GM19455 (cell line): ENCODE measurements around the gene CALCB.
"Not testable (repeated sequence)": the region's sequence is repeated elsewhere in the genome, so short reads cannot be mapped to it uniquely, and the experiment has no call there.

Experiments
- ATAC-seq: cut with Tn5 transposase; IDR thresholded peaks from one replicate; pipeline ENCODE4 v1.9.1; 2021; ENCODE audit not compliant: unreplicated experiment

CALCB gene, protein sequence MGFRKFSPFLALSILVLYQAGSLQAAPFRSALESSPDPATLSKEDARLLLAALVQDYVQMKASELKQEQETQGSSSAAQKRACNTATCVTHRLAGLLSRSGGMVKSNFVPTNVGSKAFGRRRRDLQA

DNA sequence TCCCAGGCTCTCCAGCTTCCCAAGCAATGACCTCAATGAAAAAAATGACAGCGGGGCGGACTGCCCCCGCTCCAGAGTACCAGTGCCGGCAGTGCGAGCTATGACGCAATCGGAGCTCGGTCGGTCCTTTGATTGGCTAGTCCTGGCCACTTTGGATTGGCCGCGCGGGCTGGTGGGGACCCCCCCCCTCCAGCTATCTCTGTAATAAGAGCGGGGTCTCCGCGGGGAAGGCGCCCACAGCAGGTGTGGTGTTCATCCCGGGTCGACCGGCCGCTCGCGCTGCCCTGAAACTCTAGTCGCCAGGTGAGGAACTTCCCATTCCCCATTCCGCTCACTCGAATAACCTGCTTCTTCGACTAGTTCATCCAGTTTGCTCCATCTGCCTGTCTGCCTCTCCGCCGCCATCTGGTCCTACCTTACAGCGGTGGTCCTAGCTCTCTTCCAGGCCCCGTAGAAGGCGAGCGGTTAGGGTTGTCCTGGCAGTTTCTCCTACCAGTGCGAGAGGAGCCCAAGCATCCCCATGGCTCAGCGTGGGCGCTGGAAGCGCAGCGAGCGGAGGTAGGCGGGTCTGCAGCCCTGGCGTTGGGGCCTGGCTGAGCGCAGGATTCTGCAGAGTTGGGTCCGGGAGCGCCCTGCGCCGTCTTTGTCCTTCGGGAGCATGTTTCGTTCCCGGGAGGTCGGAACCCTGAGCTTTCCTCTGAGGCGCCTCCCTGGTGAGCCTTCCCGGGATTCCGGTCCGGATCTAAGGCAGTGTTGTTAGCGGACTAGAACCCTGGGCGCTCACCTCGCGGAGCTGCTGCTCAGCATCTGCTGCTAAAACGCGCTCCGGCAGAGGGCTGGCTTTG is at the start of gene CALCB:
CALCB (plus strand) TSS at position 233 of the 845 bp plus-strand sequence. CDS start 1,126 bp downstream, outside the sequence.
- no peak for ATAC-seq

DNA sequence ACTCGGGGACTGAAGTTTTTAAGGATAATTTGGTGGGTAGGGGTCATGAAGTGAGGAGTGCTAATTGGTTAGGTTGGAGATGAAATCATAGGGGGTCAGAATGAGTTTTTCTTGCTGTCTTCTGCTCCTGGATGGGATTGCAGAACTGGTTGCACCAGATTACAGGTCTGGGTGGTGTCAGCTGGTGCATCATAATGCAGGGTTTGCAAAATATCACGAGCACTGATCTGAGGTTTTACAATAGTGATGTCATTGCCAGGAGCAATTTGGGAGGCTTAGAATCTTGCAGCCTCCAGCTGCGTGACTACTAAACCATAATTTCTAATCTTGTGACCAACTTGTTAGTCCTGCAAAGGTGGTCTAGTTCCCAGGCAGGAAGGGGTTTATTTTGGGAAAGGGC is 46.4 kb upstream of the CALCB start:
- ATAC-seq, result no peak

DNA sequence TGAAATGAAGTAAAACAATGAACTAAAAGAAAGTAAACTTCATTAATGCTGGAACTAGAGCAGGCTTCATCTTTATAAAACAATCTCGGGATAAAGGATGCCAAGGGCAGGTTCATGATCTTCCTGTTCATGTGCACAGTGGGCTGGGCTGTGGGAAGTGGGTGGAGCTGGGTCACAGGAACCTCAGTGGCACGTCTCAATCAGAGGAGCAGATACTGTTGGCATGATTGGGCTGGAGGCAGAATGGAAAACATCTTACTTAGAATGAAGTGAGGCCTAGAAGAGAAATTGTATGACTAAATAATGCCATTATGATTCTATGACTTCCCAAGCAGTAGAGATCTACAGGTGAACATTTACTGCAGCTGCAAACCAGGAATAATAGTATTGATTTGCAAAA is 45.4 kb upstream of the CALCB start:
- ATAC-seq, result no peak

DNA sequence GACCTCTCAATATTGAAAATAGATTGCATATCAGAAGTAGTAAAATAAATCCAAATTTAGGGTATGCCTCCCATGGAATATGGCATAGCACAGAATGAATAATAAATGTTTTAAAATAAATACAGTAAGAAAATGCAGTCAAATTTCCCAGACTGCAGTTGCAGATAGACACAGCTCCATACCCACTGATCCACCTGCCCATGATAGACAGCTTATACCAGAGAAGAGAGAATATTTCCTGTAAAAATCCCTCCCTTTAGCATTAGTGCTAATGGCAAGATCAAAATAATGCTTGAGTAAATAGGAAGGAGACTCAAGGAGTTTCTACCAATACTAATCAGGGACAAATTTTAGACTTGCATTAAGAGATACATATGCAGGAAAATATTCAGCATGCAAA is 45.0 kb upstream of the CALCB start:
- ATAC-seq, result no peak

DNA sequence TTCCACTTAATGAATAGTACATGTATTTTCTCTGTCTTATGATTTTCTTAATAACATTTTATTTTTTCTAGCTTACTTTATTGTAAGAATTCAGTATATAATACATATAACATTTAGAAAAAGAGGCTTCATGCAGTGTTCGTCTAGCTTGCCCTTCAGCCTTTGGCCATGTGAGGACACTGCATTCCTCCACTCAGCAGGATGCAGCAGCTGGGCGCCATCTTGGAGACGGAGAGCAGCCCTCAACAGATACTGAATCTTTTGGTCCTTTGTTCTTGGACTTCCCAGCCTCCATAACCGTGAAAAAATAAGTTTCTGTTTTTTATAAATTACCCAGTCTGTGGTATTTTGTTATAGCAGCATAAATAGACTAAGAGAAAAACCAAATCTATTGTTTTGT is 41.4 kb upstream of the CALCB start:
- not testable (repeated sequence) for ATAC-seq

DNA sequence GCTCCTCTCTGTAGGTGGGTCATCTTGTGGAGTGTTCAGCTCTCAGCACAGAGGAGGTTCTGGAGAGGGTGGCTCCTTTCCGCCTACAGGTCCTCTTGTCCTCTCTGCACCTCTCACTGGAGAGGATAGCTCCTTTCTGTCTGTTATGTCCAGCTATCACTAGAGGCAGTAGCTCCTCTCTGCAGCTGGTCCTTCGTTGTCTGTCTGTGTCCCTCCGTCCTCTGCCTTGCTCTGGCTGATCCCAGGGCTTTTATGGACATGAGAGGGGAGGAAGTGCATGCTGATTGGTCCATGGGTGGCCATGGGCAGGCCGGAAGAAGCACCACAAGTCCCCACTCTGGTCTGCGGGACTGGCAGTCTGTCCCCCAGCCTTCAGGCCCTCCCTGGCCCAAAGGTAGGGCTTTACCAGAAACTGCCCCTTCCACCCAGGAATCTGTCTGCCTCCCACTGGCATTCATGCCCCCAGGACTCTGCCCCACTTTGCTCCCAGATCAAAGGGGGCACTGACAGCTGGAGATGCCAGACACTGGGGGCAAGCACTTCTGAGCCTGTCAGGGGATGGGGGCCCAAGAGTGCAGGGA is 38.6 kb upstream of the CALCB start:
- no peak for ATAC-seq

DNA sequence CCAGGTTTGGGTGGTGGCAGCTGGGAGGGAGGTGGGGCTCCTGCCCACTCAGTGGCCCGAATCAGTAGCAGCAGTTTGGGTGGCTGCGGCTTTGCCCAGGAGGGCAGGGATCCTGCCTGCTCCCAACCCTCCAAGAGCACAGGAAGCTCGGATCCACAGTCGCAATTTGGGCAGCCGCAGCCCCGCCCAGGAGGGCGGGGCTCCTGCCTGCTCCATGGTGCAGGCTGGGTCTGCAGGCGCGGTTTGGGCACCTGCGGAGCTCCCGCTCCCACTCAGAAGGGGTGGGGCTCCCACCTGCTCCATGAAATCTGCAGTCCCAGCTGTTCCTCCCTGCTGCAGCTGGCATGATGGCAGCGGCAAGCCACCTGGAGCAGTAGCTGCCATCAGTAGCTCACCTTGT is 38.1 kb upstream of the CALCB start:
- no peak for ATAC-seq

DNA sequence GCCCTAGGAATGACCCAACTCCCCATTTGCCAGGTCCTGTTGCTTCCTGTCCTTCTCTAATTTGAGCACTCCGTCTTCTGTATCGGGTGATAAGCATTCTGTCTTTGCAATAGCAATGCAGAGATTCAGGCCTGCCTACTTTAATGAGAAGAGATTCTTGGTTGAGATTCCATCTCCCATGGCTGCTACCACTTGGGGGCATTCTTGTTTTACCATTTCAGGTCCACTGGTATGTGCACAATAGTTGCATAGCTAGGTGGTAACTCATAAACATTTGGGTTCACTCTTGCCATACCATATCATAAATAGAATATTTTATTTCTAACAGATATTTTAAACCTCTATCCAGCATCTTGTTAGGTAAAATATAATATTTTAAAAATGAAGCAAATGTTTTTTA is 34.4 kb upstream of the CALCB start:
- no peak for ATAC-seq

DNA sequence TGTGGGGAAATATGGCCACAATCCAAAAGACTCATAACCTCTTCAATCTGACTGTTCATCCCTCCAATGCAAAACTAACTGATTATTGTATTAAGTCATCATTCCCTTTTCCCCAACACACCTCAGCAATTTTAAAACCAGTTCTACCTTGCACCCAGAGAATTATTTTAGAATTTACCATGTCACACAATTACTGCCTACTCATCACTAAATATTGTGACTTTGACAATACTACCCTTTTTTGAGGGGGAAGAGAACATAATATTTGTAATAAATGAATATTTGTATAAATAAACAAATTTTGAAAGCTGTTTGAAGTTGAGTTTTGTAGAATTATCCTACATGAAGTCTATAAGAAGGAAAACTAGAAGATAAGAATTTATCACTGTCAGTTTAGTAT is 28.2 kb upstream of the CALCB start:
- no peak for ATAC-seq

DNA sequence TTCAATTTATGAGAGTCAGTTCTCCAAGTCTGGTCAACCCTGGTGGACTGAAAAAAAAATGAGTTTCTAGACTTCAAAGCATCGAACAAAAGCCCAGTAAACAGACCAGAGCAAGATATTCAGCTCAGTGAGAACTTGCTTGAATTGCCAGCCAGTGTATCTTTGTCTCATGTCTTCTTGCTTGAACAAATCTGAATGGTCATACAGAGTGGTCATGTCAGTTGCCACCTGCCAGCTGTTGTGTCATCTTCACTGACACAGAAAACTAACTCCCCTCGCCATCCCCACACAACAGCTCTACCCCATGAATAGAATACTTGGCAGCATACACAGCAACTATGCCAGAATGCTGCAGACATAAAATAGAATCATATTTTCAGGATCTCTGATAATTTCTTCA is 27.5 kb upstream of the CALCB start:
- ATAC-seq, result no peak

DNA sequence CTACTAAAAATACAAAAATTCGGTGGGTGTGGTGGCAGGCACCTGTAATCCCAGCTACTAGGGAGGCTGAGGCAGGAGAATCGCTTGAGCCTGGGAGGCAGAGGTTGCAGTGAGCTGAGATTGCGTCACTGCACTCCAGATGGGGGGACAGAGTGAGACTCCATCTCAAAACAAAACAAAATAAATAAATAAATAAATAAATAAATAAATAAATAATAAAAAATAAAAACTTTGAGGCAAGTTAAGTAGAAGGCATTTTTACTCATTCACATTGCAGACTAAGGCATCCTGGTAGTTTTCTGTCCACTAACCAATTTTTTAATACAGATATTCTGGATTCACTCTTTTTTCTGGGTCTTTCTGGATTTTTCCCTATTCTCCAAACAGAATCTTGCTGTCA is 26.7 kb upstream of the CALCB start:
- not testable (repeated sequence) for ATAC-seq

DNA sequence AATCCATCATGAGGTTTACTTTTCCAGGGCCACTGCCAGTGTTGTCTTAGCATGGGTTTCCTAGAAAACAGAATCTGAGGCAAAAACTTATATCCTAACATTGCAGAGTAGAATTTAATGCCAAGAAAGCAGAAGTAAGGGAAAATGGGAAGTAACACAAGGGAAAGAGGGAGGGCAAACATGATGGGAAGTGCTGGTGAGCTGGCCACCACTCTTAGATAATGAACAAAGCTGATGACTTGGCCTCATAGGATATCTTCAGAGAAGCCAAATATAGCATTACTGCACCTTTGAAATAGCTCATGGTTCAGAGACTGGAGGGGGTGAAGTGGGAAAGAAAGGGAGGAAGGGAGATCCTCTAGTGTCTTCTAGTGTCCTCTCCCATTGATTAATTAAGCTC is 24.8 kb upstream of the CALCB start:
- no peak for ATAC-seq

DNA sequence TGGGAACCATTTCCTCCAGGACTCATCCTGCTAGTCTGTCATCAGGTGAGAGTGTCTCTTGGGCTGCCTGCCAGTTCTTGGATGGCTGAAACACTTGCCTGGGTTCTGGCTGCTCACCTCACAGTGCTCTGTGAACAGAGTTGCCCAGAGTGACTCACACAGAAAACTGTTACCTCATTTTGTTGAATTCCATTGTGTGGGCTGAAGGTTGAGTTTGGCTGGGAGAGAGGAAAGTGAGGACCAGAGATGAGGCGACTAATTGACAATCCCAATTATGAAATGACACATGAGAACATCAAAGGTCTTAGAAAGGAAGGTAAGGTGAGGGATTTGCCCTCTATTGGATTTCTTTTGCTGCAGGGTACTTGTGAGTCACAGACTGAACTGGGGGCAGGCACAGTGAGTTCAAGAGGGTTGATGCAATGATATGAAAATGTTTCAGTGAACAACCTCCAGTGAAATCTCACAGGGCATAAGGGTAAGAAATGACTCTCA is 20.2 kb upstream of the CALCB start:
- ATAC-seq, result no peak

DNA sequence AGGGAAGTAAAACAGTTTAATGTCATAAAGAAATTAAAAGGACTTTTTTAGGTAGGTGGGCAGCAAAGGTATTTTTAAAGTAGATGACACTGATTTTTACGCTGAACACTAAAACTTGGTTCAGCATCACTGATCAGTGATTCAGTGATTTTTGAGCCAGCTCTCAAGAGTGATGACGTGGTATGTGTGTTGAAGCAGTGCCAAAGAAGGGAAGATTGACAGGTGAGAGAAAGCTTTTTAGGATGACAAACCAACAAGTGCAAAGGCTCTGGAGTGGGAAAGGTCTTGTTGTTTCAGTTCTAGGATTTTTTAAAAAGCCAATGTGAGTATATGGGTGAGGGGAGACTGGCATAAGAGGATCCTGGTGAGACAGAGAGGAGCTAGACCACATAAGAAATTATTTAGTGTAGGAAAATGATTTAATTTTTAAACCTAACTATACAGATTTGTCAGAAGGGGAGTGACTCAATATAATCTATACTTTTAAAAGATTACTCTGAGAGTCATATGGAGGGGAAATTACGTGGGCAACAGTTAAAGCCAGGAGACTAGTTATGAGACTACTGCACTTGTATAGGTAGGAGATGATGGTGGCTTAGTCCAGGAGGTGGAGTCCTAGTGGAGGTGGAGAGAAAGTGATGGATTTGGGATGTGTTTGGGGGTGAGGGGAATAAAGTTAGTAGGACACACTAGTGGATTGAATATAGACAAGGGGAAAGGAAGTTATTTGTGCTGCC is 17.6 kb upstream of the CALCB start:
- ATAC-seq, result no peak

DNA sequence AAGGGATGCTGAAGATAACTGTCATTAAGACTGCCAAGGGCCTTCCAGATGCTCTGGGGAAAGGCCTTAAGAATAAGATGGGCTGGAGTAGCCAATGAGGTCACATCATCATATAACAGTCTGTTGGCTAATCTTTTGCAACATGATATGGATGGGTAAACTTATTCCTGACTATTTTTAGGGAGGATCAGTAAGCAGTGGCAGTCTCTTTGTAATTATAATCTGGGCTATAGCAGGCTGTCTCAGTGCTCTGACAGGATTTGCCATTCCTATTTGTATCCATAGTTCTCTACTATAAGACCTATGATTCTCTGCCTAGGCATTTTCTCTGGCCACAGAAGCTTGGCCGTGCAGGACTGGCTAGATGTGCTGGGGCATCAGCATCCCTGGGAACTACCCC is 16.1 kb upstream of the CALCB start:
- no peak for ATAC-seq

DNA sequence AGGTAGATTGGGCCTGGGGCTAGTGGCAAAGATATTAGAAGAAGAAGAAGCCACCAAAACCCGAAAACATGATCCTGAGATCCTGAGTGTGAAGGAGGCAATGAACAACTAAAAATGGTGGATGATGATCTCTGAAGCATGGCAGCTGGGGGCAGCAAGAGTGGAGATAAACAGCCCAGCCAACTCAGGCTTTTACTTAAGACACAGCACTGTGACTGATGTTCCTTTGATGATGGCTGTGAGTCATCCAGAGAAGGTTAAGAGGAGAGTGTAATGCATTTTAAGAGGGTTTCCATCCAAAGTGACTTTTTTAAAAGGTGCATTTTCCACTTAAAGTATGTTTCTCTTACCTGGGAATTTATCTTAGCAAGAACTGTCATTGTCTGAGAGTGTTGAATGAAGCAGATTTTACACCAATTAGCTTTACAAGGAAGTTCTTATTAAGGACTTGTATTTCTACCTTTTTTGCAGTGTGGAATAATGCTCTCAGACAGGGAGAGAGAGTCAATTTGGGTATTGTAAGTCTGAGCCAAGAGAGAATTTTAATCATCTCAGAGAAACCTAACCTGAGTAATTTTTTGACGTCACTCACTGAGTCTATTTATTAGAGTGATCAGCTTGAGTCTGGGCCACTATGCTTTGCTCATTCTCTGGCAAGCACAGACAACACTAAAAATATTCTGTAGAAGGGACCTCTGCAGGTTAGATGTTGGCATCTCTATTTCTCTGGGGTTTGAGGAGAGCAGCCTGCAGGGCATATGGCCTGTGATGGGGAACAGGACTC is 14.1 kb upstream of the CALCB start:
- ATAC-seq, result no peak

DNA sequence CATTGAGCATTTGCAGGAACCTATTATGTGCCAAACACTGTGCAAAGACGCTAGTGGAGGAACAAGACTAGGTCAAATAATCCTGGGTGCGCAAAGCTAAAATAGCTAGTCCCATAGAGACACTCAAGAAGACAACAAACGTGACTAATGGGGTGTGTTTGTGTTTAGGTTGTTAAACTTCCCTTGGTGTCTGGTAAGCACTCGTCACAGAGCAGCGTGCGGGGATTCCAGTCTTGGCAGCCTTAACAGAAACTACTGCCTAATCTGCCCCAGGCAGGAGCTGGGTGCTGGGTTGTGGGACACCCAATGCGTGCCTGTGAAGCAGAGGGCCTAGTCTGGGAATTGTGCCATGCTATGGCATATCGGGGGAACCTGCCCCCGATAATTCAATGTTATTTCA is 10.8 kb upstream of the CALCB start:
- no peak for ATAC-seq

DNA sequence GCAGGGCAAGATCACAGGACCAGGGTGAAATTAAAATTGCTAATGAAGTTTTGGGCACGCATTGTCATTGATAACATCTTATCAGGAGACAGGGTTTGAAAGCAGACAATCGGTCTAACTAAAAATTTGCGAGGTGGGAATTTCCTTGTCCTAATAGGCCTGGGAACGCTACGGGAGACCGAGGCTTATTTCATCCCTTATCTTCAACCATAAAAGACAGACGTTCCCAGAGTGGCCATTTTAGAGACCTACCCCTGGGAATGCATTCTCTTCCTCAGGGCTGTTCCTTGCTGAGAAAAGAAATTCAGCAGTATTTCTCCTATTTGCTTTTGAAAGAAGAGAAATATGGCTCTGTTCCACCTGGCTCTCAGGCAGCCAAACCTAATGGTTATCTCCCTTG is 3.6 kb upstream of the CALCB start:
- ATAC-seq, result not testable (repeated sequence)

DNA sequence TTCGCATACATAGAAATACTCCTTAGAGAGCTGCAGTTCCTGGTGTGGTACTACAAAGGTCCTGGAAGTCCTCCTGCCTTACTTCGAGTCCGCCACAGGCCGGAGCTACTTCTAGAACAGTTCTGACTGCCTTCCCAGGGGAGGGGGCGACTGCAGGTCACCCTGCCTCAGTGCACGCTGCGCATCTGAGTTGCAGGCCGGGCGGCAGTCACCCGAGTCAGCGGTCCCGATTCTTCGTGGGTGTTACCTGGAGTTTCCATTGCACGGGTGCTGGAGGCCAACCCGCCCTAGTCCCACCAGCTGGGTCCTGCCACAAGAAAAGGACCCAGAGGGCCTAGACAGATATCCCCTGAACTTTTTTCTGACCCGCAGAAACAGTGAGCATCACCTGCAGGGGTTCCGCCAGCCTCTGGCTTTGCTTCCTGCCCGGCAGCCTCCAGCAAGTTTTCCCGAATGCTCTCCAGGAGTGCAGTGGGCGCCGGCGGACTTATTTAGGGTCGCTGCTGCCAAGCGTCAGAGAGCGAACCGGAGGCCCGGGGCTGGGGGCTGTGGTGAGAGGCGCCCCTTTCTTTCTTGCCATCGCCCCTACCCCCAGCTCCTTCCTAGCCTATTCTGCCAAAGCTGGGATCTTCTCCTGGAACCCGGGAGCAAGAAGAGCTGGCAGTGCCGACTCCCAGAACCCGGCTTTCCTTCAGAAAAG is 1.7 kb upstream of the CALCB start:
- ATAC-seq, result no peak

DNA sequence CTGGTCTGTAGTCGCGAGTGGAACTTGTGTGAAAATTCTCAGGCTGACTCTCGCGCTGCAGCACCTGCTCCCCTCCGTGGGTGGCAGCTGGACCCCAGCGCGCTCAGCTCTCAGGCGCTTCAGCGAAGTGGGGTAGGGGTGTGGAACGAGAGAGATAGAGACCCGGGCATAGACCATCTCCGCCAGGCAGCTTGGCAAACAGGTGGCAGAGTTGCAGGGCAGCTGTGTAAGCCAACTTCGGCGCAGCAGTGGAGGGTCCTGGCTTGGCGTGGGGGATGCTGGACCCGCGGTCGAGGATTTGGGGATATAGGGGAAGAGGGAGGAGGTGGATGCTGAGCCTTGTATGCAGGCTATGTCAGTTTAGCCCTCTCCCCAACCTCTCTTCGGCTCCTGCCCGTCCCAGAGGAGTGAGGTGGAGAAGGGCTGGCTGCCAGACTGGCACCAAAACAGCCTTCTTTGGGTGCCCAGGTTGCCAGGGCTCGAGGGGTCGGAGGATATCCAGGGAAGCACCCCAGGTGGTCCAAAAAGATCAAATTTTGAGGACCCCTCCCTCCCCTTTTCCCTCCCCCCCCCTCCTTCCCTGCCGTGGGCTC is 746 bp upstream of the CALCB start:
- no peak for ATAC-seq
